HG02588 (cell line): ENCODE results near the gene KIF3C.
"Not testable (repeated sequence)": the region's sequence is repeated elsewhere in the genome, so short reads cannot be mapped to it uniquely, and the experiment has no call there.

Experiments used
- ATAC-seq: cut with Tn5 transposase; IDR thresholded peaks from one replicate; pipeline ENCODE4 v1.9.1; 2021; ENCODE audit warnings: mild to moderate bottlenecking, moderate library complexity; ENCODE audit not compliant: unreplicated experiment

The KIF3C gene

DNA sequence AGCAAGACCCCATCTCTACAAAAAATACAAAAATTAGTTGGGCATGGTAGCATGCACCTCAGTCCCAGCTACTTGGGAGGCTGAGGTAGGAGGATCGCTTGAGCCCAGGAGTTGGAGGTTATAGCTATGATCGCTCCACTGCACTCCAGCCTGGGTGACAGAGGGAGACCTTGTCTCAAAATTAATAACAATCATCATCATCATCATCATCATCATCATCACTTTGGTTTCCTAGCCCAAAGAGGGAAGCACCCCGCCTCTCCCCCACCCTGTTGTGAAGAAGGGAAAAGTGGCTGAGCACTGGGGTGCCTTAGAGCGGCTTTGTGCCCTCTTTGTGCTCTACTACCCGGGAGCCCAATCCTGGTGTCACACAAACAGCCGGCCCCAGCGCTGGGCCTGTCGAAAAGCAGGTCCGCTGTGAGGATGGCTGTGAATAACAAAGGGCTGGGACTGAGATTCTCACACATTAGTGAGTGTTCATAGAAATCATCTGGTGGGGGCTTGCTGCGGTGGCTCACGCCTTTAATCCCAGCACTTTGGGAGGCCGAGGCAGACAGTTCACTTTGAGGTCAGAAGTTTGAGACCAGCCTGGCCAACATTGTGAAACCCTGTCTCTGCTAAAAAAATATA lies 61.4 kb downstream of the KIF3C start:
- ATAC-seq: no peak

DNA sequence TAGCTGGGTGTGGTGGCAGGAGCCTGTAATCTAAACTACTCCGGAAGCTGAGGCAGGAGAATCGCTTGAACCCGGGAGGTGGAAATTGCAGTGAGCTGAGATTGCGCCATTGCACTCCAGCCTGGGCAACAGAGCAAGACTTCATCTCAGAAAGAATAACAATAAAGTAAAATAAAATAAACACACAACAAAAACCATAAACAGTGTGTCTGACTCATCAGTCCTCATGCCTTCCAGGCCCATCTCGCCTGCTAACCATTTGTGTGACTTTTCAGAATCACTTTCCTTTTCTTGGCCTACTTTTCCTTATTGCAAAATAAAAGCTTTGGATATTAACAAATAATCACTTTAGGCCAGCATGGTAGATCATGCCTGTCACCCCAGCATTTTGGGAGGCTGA lies 62.0 kb downstream of the KIF3C start:
- no peak for ATAC-seq

DNA sequence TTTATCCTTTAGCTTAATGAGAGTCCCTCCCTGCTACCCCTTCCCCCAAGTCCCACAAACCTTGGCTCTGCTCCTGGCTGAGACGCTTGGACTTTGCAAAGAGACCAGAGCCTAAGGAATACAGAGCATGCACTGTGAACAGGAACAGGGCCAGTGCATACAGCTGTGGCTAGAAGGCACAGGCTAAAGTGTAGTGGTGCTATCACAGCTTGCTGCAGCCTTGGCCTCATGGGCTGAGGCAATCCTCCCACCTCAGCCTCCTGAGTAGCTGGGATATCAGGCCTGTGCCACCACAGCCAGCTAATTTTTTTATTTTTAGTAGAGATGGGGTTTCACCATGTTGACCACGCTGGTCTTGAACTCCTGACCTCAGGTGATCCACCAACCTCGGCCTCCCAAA lies 64.5 kb downstream of the KIF3C start:
- no peak for ATAC-seq

DNA sequence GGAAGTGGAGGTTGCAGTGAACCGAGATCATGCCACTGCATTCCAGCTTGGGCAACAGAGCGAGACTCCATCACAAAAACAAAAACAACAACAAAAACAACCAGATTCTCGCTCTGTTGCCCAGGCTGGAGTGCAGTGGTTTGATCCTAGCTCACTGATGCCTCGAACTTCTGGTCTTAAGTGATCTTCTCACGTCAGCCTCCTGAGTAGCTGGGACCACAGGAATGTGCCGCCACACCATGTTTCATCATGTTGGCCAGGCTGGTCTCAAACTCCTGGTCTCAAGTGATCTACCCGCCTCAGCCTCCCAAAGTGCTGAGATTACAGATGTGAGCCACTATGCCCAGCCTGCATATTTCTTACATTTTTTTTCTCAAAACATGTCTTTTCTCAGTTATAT lies 64.9 kb downstream of the KIF3C start:
- not testable (repeated sequence) for ATAC-seq

DNA sequence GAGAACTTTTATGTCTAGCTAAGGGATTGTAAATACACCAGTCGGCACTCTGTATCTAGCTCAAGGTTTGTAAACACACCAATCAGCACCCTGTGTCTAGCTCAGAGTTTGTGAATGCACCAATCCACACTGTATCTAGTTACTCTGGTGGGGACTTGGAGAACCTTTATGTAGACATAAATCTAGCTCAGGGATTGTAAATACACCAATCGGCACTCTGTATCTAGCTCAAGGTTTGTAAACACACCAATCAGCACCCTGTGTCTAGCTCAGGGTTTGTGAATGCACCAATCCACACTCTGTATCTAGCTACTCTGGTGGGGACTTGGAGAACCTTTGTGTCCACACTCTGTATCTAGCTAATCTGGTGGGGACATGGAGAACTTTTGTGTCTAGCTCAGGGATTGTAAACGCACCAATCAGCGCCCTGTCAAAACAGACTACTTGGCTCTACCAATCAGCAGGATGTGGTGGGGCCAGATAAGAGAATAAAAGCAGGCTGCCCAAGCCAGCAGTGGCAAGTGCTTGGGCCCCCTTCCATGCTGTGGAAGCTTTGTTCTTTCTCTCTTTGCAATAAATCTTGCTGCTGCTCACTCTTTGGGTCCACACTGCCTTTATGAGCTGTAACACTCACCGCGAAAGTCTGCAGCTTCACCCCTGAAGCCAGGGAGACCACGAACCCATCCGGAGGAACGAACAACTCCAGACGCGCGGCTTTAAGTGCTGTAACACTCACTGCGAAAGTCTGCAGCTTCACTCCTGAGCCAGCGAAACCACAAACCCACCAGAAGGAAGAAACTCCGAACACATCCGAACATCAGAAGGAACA lies 66.1 kb downstream of the KIF3C start:
- ATAC-seq: not testable (repeated sequence)

DNA sequence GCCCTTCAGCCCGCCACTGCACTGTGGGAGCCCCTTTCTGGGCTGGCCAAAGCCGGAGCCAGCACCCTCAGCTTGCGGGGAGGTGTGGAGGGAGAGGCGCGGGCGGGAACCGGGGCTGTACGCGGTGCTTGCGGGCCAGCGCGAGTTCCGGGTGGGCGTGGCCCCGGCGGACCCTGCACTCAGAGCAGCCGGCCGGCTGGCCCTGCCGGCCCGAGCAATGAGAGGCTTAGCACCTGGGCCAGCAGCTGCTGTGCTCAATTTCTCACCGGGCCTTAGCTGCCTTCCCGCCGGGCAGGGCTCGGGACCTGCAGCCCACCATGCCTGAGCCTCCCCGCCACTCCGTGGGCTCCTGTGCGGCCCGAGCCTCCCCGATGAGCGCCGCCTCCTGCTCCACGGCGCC lies 66.9 kb downstream of the KIF3C start:
- ATAC-seq: not testable (repeated sequence)

DNA sequence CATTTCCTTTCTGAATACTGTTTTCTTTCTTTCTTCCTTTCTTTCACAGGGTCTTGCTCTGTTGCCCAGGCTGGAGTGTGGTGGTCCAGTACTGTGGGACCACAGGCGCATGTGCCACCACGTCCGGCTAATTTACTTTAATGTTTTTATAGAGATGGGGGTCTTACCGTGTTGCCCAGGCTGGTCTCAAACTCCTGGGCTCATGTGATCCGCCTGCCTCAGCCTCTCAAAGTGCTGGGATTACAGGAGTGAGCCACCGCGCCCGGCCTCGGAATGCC lies 68.7 kb downstream of the KIF3C start:
- not testable (repeated sequence) for ATAC-seq

DNA sequence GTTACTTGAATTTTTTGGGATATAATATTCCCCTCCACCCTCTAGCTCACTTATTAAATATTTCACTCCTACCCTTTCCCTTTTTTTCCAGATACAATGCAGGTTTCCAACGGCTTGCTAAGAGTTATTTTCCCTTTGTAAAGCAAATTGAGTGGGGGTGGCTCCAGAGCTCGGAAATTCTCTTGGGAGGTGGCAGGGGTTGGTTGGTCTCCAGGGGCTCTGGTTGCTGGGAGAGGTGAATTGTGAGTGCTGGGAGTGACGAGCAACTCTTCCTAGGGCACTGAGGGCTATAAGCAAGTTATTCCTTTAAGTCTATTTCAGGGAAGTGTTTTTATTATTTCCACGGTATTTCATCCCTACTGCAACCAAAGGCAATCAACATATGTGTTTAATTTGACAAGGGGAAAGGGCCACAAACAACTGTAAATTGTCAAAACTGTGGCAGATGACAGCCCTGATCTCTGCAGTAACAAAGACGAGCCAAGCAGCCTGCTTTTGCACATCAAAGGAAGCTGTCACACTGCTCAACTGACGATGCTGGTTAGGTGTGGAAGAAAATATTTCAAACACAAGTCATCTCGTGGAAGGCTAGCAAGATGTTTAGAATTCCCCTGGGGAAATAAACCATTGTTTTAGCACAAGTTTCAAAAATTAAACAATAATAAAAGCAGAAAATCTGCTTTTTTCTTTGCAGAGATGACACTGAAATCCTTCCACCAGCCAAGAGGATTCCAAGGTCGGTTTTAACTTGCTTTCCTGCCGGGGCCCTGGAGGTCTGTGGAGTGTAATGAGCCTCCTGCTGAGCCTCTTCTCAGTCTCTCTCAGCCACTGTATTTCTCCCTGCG lies 69.2 kb downstream of the KIF3C start:
- ATAC-seq: no peak

DNA sequence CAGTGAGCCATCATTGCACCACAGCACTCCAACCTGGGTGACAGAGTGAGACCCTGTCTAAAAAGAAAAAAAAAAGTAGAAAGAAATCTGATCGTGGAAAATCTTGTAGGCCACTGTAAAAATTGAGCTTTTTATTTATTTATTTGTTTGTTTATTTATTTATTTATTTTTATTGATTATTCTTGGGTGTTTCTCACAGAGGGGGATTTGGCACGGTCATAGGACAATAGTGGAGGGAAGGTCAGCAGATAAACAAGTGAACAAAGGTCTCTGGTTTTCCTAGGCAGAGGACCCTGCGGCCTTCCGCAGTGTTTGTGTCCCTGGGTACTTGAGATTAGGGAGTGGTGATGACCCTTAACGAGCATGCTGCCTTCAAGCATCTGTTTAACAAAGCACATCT lies 72.7 kb downstream of the KIF3C start:
- ATAC-seq: not testable (repeated sequence)

DNA sequence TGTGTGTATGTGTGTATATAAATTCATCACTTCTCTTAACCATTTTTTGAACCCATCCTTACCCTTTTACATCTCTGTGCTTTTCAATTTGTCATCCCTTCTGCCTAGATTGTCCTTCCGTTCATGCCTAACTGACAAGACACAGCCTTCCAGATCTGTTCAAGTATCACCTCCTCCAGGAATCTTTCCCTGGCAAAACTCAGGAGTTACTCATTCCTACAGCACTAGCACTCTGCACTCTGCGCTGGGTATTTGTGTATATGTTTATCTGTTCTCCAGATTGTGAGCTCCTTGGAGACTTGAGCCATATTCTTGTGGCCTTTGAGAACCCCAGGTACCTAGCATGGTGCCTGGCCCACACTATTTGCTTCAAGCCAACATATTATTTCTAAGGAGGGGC lies 77.2 kb downstream of the KIF3C start:
- no peak for ATAC-seq

DNA sequence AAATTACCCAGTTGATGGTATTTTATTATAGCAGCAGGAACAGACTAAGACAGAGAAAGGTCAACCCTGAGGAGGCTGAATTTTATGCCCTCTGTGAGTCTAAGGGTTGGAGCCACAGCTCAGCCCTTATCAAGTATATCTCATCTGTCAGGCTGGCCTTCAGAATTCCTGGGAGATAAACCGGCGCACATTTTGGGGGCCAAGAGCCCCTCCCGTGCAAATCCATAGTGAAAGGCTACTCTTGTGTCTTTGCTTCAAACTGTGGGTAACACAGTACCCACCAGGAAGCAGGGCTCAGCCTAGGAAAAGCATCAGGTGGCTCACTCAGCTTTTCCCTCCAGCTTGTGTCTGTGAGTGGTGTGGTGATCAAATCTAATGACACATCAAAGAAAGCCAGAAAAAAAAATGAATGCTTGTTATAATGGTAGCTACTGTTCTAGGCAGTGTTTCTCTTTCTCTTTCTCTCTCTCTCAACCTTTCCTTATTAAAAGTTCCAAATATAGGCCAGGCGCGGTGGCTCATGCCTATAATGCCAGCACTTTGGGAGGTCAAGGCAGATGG lies 79.0 kb downstream of the KIF3C start:
- no peak for ATAC-seq

DNA sequence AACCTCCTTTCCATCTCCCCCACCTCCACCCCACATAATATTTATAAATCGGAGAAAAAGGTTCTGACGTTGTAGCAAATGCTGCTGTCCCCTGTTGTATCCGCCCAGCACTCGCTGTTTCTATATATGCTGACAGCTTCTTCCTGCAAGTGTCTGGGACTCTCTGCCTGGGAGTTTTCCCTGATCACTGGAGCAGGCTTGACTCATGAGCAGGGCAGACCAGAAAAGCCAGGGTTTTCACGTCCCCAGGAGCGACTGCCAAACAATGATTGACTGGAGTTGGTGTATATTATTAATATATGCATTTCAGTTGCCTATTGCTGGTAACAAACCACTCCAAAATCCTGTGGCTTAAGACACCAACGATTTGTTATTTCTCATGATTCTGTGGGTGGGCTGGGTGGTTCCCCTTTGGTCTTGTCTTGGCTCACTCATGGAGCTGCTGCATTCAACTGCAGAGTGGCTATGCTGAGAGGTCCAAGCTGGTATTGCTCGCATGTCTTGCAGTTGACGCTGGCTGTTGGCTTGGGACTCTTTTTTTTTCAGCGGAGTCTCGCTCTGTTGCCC lies 82.8 kb downstream of the KIF3C start:
- ATAC-seq: no peak

DNA sequence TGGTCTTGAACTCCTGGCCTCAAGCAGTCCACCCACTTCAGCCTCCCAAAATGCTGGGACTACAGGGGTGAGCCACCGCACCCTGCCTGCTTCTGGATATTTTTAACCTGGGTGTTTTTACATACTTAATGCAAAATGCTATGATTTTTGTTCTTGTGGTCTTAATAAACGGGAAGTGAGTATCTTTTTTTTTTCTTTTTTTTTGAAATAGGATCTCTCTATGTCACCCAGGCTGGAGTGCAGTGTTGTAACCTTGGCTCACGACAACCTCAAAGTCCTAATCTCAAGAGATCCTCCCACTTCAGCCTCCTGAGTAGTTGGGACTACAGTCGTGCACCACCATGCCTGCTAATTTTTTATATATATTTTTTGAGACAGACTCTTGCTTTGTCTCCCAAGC lies 84.8 kb downstream of the KIF3C start:
- no peak for ATAC-seq

DNA sequence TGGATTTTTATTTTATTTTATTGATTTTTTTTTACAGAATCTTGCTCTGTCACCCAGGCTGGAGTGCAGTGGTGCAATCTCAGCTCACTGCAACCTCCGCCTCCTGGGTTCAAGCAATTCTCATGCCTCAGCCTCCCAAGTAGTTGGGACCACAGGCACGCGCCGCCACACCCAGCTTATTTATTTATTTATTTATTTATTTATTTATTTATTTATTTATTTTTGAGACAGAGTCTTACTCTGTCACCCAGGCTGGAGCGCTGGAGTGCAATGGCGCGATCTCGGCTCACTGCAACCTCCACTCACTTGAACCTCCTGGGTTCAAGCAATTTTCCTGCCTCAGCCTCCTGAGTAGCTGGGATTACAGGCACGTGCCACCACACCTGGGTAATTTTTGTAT lies 86.0 kb downstream of the KIF3C start:
- not testable (repeated sequence) for ATAC-seq

DNA sequence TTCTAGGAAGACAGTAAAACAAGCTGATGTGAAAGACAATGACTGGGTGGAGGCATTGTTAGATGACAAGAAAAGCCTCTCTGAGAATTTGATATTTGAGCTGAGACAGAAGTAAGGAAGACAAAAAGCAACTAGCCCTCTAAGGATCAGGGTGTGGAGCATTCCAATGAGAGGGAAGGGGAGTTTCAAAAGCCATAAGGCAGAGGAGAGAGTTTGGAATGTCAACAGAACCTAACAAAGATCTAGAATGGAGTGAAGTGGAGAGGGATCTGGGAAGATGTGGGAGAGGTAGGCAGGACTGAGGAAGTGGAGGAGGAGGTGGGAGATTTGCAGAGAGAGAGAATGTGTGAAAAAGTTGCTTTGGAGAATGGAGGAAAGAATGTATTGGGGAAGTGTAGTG lies 86.7 kb downstream of the KIF3C start:
- no peak for ATAC-seq

DNA sequence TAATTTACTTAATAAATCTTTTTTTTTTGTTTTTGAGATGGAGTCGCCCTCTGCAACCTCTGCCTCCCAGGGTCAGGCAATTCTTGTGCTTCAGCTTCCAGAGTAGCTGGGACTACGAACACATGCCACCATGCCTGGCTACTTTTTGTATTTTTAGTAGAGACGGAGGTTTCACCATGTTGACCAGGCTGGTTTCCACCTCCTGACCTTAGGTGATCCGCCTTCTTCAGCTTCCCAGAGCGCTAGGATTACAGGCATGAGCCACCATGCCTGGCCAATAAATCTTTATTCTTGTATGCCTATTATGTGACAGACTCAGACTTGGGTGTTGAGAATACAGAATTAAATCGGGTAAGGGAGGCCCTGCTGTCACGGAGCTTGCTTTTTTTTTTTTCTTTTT lies 87.3 kb downstream of the KIF3C start:
- ATAC-seq: no peak

DNA sequence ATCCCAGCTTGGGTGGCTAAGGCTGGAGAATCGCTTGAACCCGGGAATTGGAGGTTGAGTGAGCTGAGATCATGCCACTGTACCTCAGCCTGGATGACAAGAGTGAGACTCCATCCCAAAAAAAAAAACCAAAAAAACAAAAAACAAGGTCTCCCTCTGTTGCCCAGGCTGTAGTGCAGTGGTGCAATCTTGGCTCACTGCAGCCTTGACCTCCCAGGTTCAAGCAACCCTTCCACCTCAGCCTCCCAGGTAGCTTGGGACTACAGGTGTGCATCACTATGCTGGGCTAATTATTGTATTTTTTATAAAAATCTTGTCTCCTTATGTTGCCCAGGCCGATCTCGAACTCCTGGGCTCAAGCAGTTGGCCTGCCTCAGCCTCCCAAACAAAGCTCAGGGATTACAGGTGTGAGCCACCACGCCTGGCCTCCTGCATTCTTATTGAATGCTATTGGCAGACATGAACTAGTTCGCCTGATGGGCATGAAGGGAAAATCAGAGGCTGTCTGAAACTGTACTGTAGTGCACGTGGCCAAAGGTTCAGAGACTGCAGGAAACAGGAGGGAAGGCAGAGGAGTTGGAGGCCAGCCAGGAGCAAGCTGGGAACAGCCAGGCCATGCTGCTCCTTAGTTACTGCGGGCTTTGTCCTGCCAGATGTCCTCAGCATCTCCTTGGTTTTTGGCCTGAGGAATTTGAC lies 88.0 kb downstream of the KIF3C start:
- ATAC-seq: no peak

DNA sequence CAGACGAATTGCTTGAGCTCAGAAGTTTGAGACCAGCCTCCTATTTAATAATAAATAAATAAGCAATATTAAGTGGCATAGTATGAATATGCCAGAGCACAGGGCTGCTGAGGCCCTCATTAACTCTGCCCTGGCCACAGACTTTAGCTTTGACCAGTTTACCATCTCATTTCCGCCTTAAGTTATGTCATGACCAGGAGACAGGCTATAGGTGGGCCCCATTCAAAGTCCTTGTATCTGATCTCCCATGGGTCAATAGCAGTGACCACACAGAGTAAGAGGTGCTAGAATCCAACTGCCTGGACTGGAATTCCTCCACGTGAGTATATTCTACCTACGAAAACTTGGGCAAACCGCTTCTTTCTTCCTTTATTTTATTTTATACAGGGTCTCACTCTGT lies 90.6 kb downstream of the KIF3C start:
- no peak for ATAC-seq

DNA sequence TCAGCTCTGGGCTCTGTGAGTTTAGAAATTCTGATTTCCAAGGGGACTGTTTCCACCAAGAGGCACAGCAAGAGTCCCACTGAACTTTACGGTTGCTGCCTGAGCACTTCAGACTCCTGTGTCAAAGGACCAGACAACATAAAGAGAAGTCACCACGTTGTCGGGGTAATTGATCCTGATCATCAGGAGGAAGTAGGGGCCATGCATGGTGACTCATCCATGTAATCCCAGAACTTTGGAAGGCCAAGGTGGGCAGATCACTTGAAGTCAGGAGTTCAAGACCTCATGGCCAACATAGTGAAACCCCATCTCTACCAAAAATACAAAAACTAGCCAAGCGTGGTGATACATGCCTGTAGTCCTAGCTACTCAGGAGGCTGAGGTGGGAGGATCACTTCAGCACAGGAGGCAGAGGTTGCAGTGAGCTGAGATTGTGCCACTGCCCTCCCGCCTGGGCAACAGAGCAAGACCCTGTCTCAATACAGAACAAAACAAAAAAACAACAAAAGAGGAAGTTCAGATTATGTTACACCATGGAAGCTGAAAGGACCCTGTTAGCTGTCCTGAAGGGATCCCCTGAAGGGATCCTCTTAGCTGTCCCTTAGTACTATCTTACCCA lies 94.6 kb downstream of the KIF3C start:
- no peak for ATAC-seq

DNA sequence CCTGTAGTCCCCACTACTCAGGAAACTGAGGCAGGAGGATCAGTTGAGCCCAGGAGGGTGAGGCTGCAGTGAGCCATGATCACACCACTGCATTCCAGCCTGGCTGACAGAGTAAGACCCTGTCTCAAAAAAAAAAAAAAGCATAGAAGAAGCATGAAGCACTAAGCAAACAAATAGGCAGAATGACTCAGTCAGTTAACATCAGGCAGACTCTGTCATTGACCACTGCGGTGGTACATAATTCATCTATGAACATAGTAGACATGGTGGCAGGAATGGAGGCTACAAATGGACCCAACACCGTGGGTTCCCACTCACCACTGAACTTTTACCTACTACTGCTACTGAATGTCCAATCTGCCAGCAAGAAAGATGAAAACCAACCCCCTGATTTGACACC lies 96.4 kb downstream of the KIF3C start:
- no peak for ATAC-seq
